ENCODE measurements around the gene FEN1. TPM values are rescaled to one million over a fixed set of nuclear protein-coding genes. Genes with fewer than 3 reads are reported as not detected.

FEN1 gene
- total RNA-seq, 6 donors from 2014 or later, result 6.0 to 9.1 (median 7.0) TPM

- no peak for TF ChIP-seq POLR2A (IDR thresholded peaks at IDR 0.05)
- TF ChIP-seq EP300 (IDR thresholded peaks at IDR 0.05), result no peak
- TF ChIP-seq, protein P1, sequence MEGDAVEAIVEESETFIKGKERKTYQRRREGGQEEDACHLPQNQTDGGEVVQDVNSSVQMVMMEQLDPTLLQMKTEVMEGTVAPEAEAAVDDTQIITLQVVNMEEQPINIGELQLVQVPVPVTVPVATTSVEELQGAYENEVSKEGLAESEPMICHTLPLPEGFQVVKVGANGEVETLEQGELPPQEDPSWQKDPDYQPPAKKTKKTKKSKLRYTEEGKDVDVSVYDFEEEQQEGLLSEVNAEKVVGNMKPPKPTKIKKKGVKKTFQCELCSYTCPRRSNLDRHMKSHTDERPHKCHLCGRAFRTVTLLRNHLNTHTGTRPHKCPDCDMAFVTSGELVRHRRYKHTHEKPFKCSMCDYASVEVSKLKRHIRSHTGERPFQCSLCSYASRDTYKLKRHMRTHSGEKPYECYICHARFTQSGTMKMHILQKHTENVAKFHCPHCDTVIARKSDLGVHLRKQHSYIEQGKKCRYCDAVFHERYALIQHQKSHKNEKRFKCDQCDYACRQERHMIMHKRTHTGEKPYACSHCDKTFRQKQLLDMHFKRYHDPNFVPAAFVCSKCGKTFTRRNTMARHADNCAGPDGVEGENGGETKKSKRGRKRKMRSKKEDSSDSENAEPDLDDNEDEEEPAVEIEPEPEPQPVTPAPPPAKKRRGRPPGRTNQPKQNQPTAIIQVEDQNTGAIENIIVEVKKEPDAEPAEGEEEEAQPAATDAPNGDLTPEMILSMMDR (IDR thresholded peaks at IDR 0.05), result no peak
- no peak for TF ChIP-seq POLR2AphosphoS5 (IDR thresholded peaks at IDR 0.05)
- H3K27ac ChIP-seq, result peak overlapping the region in 1 of 4 donors; percentile 71
Observed at GRCh38 chr11:61832207-61832606, 39.5 kb downstream of the FEN1 start.

GRCh38 chr11:61832754-61833153 is 40.0 kb downstream of the FEN1 start:
- no peak overlapping the region for H3K27ac ChIP-seq
- WGBS, 2 donors, result 67 to 82% methylated on average over 7 of the region's 7 CpGs
- TF ChIP-seq EP300 (IDR thresholded peaks at IDR 0.05) (no peak), POLR2A (IDR thresholded peaks at IDR 0.05) (no peak), POLR2AphosphoS5 (IDR thresholded peaks at IDR 0.05) (no peak)
- TF ChIP-seq, protein P1 (IDR thresholded peaks at IDR 0.05), result no peak
- no peaks in the 10 kb centered on the region for H3K9me3 ChIP-seq
- H3K27me3 ChIP-seq, result peaks cover 0 to 2% (median 0%) of the 10 kb centered on the region in 4 donors
- no peak overlapping the region for H3K4me3 ChIP-seq
- peaks cover 35 to 55% (median 49%) of the 10 kb centered on the region in 4 donors for H3K4me1 ChIP-seq
- no peak for ATAC-seq (ENCODE audit: low FRiP score in 2 of 2)
- no peaks in the 10 kb centered on the region for H3K36me3 ChIP-seq
- no peak for DNase-seq

More at GRCh38 chr11:61832207-61832606, 39.5 kb downstream of the FEN1 start:
- no peak for DNase-seq
- H3K27me3 ChIP-seq, result peaks cover 0 to 2% (median 0%) of the 10 kb centered on the region in 4 donors
- H3K36me3 ChIP-seq, result no peaks in the 10 kb centered on the region
- H3K4me1 ChIP-seq, result peaks cover 35 to 60% (median 54%) of the 10 kb centered on the region in 4 donors
- ATAC-seq (ENCODE audit: low FRiP score in 2 of 2), result no peak
- 90 to 94% methylated on average over 3 to 4 of the region's 4 CpGs for WGBS, 2 donors
- no peak overlapping the region for H3K4me3 ChIP-seq
- no peaks in the 10 kb centered on the region for H3K9me3 ChIP-seq

- Histone ChIP-seq H3K4me3 (no peak overlapping the region), H3K4me1 (peaks cover 32 to 48% (median 46%) of the 10 kb centered on the region in 4 donors), H3K9me3 (no peaks in the 10 kb centered on the region), H3K36me3 (peaks cover 0 to under 1% (median 0%) of the 10 kb centered on the region in 4 donors), H3K27ac (no peak overlapping the region), H3K27me3 (peaks cover 0 to 2% (median 0%) of the 10 kb centered on the region in 4 donors)
- TF ChIP-seq POLR2AphosphoS5 (IDR thresholded peaks at IDR 0.05), result no peak
- no peak for TF ChIP-seq EP300 (IDR thresholded peaks at IDR 0.05)
- TF ChIP-seq, protein P1 (IDR thresholded peaks at IDR 0.05), result no peak
- TF ChIP-seq POLR2A (IDR thresholded peaks at IDR 0.05), result no peak
- ATAC-seq (ENCODE audit: low FRiP score in 2 of 2) (no peak), DNase-seq (peak in 1 of 2 donors; percentile 38)
- 90% methylated on average over 11 of the region's 11 CpGs for WGBS, 2 donors
Observed at GRCh38 chr11:61833471-61833870, 40.8 kb downstream of the FEN1 start.

GRCh38 chr11:61833926-61834277 is 41.2 kb downstream of the FEN1 start:
- no peaks in the 10 kb centered on the region for H3K27me3 ChIP-seq
- no peak for TF ChIP-seq EP300 (IDR thresholded peaks at IDR 0.05)
- peak overlapping the region; percentile 68 to 81 (median 70) for H3K27ac ChIP-seq
- H3K36me3 ChIP-seq, result peaks cover 0 to 4% (median 2%) of the 10 kb centered on the region in 4 donors
- H3K4me3 ChIP-seq, result no peak overlapping the region
- ATAC-seq (ENCODE audit: low FRiP score in 2 of 2) (no peak), DNase-seq (no peak)
- no peaks in the 10 kb centered on the region for H3K9me3 ChIP-seq
- 94 to 96% methylated on average over 8 to 12 of the region's 12 CpGs for WGBS, 2 donors
- H3K4me1 ChIP-seq, result peaks cover 28 to 45% (median 42%) of the 10 kb centered on the region in 4 donors

GRCh38 chr11:61834278-61835048 is 41.8 kb downstream of the FEN1 start:
- H3K4me3 ChIP-seq, result no peak overlapping the region
- peak; percentile 36 to 56 for DNase-seq
- no peaks in the 10 kb centered on the region for H3K9me3 ChIP-seq
- TF ChIP-seq POLR2A (IDR thresholded peaks at IDR 0.05) (no peak), EP300 (IDR thresholded peaks at IDR 0.05) (peak in 1 of 4 donors; percentile 26), POLR2AphosphoS5 (IDR thresholded peaks at IDR 0.05) (no peak)
- TF ChIP-seq, protein P1 (IDR thresholded peaks at IDR 0.05), result no peak
- peak; percentile 64 to 82 for ATAC-seq (ENCODE audit: low FRiP score in 2 of 2)
- H3K4me1 ChIP-seq, result peaks cover 24 to 40% (median 36%) of the 10 kb centered on the region in 4 donors
- 30 to 45% methylated on average over 4 to 11 of the region's 12 CpGs for WGBS, 2 donors
- peaks cover 0 to 6% (median 2%) of the 10 kb centered on the region in 4 donors for H3K36me3 ChIP-seq
- H3K27me3 ChIP-seq, result no peaks in the 10 kb centered on the region
- H3K27ac ChIP-seq, result peak overlapping the region; percentile 68 to 81 (median 70)

Data from upper lobe of left lung (tissue), 6 donors.